RWPE2 (cell line): ENCODE measurements around the gene CEP43.

Experiments
- ATAC-seq: fragments of 200-7000 bp; cut with Tn5 transposase; 3 replicates; pipeline ENCODE4 v1.9.1; 2021; ENCODE audit warnings: low read depth
- DNase-seq: peaks from one replicate; pipeline ENCODE4 v3.0.0-alpha.2; 2020; ENCODE audit warnings: low spot score
- H3K27ac ChIP-seq: fragments of 450-650 bp; 2 replicates; pipeline ENCODE4 v1.5.1; 2017; ENCODE audit warnings: mild to moderate bottlenecking; ENCODE audit not compliant: poor library complexity, severe bottlenecking
- H3K27me3 ChIP-seq: fragments of 250-450 bp; sonication (Bioruptor Pico); 2 replicates; pipeline ENCODE4 v1.5.1; 2021; ENCODE audit warnings: mild to moderate bottlenecking, moderate library complexity; ENCODE audit not compliant: insufficient read depth, poor library complexity, severe bottlenecking
- H3K36me3 ChIP-seq: fragments of 250-450 bp; sonication (Bioruptor Pico); 2 replicates; pipeline ENCODE4 v1.5.1; 2020; ENCODE audit warnings: low read depth, mild to moderate bottlenecking, moderate library complexity
- H3K4me1 ChIP-seq: fragments of 250-450 bp; sonication (Bioruptor Pico); 2 replicates; pipeline ENCODE4 v1.5.1; 2021; ENCODE audit warnings: mild to moderate bottlenecking, moderate library complexity; ENCODE audit not compliant: insufficient read depth, poor library complexity, severe bottlenecking
- H3K4me3 ChIP-seq: fragments of 250-450 bp; sonication (Bioruptor Pico); 2 replicates; pipeline ENCODE4 v1.5.1; 2021; ENCODE audit warnings: mild to moderate bottlenecking, moderate library complexity; ENCODE audit not compliant: severe bottlenecking
- H3K9me3 ChIP-seq: fragments of 250-450 bp; sonication (Bioruptor Pico); 2 replicates; pipeline ENCODE4 v1.5.1; 2021; ENCODE audit warnings: mild to moderate bottlenecking, moderate library complexity; ENCODE audit not compliant: severe bottlenecking
- CTCF ChIP-seq: fragments of 450-650 bp; IDR thresholded peaks from one replicate; pipeline ENCODE4 v1.5.1; 2017; ENCODE audit warnings: mild to moderate bottlenecking, moderate library complexity; ENCODE audit not compliant: poor library complexity, severe bottlenecking

CEP43 gene

DNA sequence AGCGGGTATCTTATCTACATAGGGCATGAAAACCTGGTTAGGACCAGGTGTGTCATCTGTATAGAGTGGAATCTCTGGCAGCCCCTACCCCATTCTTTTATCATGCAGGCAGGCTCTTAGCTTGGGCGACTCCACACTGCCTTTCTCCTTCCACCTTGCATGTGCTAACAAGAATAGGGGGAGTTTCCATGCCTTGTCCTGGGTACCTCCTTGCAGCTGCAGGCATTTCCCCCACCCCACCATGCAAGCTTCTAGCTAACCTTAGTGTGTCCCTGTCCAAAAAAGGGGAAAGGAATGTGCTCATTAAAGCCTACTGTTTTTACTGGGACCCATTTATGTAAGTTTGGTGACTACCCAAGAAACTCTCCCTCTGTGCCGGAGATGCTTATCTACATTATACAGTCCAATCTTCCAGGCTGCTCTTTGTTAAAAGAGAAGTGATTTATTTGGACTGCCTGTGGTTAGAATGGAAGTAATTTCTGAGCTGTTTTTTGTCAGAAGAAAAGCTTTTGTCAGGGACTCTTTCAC is 10.5 kb upstream of the CEP43 start:
- Histone ChIP-seq H3K36me3 (peaks cover under 1% of the 10 kb centered on the region; the same call in 1 of the 2 replicates), H3K4me1 (no peaks in the 10 kb centered on the region), H3K9me3 (no peaks in the 10 kb centered on the region), H3K27me3 (peaks cover 2% of the 10 kb centered on the region), H3K4me3 (no peak overlapping the region), H3K27ac (no peak overlapping the region)
- DNase-seq (no peak), ATAC-seq (no peak)
- no peak for TF ChIP-seq CTCF

- Histone ChIP-seq H3K4me1 (no peaks in the 10 kb centered on the region), H3K4me3 (no peak overlapping the region), H3K9me3 (no peaks in the 10 kb centered on the region), H3K27ac (no peak overlapping the region), H3K36me3 (no peaks in the 10 kb centered on the region), H3K27me3 (peaks cover 2% of the 10 kb centered on the region)
- ATAC-seq (peak; percentile 36; the same call in 1 of the 3 replicates), DNase-seq (no peak)
- TF ChIP-seq CTCF: peak; percentile 50
Observed at GRCh38 chr6:166989427-166990032, 9.7 kb upstream of the CEP43 start.

DNA sequence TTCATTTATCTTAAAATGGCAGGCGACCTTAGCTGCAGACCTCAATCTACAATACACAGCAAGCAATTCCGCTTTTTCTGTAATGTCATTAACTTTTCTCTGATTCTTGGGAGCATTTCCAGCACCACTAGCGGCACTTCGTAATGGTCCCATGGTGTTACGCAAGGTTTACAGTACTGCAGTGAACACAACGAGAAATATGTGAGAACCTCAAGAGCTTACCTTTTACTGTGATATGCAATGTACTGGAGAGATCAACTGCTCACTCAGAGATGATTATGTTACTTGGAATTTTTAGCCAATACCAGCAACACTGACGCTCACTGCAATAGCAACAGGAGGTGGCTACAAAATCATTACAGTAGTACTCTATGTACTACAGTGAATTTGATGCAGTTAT is 2.8 kb upstream of the CEP43 start:
- DNase-seq: no peak
- no peaks in the 10 kb centered on the region for H3K9me3 ChIP-seq
- H3K27ac ChIP-seq: no peak overlapping the region
- no peak for TF ChIP-seq CTCF
- peaks cover 11% of the 10 kb centered on the region for H3K4me1 ChIP-seq
- no peaks in the 10 kb centered on the region for H3K27me3 ChIP-seq
- no peak for ATAC-seq
- H3K36me3 ChIP-seq: peaks cover 6% of the 10 kb centered on the region; the same call in 1 of the 2 replicates
- H3K4me3 ChIP-seq: no peak overlapping the region

DNA sequence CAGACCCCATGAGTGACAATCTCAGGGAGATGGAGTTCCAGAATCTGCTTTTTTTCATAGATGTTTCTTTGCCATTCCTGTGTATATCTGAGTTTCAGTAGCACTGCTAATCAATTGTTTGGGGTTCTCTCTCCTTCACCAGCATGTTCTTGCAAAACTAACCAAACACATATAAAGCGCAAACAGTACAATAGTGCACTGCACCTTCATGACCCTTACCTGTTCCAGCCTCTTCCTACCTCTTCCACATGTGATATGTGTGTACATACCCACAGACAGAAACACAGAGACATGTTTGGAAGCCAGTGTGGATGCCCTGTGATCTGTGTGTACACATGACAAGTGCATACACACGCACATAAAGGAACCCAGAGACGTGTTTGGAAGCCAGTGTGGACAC is 1.8 kb upstream of the CEP43 start:
- no peak for DNase-seq
- peaks cover 11% of the 10 kb centered on the region for H3K4me1 ChIP-seq
- no peak for TF ChIP-seq CTCF
- no peaks in the 10 kb centered on the region for H3K9me3 ChIP-seq
- H3K27ac ChIP-seq: no peak overlapping the region
- no peaks in the 10 kb centered on the region for H3K27me3 ChIP-seq
- H3K4me3 ChIP-seq: no peak overlapping the region
- no peak for ATAC-seq
- H3K36me3 ChIP-seq: peaks cover 13% of the 10 kb centered on the region

GRCh38 chr6:166997768-166998255 is 1.4 kb upstream of the CEP43 start:
- Histone ChIP-seq H3K4me1 (peaks cover 11% of the 10 kb centered on the region), H3K27me3 (no peaks in the 10 kb centered on the region), H3K9me3 (no peaks in the 10 kb centered on the region), H3K4me3 (peak overlapping the region; percentile 81), H3K27ac (peak overlapping the region; percentile 69), H3K36me3 (peaks cover 18% of the 10 kb centered on the region)
- peak; percentile 33 for TF ChIP-seq CTCF
- ATAC-seq: peak; percentile 72
- peak; percentile 83 for DNase-seq
